CD4-positive, alpha-beta T cell treated with Interferon alpha-2 for 1 hour (primary cell): ENCODE measurements around the gene GAGE13.
"Not testable (repeated sequence)": the region's sequence is repeated elsewhere in the genome, so short reads cannot be mapped to it uniquely, and the experiment has no call there.

Source experiments
- DNase-seq, 2 donors: peaks; one replicate each; pipeline ENCODE4 v3.0.0-alpha.2; 2020 to 2022

The GAGE13 gene

DNA sequence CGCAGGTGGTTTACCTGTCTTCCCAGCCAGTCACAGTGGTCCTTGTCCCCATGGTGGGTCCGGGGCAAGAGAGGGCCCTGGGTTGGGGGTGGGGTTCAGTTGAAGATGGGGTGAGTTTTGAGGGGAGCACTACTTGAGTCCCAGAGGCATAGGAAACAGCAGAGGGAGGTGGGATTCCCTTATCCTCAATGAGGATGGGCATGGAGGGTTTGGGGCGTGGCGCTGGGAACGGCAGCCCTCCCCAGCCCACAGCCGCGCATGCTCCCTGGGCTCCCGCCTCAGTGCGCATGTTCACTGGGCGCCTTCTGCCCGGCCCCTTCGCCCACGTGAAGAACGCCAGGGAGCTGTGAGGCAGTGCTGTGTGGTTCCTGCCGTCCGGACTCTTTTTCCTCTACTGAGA is at the start of gene GAGE13:
TSS of gene GAGE13 (plus strand) at position 301 of the 400 bp plus-strand sequence. CDS start 1,156 bp downstream, outside the sequence.
- not testable (repeated sequence) for DNase-seq

GRCh38 chrX:49282647-49283011 is 48.8 kb upstream of the GAGE13 start:
- no peak for DNase-seq

DNA sequence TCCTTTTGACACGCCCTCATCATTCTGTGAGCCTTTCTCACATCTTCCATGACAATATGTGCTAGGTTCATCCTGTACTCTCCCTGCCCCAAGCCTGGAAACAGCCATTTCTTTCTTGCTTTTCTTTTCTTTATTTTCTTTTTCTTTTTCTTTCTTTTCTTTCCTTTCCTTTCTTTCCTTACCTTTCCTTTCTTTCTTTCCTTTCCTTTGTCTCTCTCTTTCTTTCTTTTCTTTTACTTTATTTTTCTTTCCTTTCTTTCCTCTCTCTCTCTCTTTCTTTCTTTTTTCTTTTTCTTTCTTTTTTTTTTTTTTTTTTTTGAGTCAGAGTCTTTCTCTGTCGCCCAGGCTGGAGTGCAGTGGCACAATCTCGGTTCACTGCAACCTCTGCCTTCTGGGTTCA is 47.2 kb upstream of the GAGE13 start:
- DNase-seq: no peak

DNA sequence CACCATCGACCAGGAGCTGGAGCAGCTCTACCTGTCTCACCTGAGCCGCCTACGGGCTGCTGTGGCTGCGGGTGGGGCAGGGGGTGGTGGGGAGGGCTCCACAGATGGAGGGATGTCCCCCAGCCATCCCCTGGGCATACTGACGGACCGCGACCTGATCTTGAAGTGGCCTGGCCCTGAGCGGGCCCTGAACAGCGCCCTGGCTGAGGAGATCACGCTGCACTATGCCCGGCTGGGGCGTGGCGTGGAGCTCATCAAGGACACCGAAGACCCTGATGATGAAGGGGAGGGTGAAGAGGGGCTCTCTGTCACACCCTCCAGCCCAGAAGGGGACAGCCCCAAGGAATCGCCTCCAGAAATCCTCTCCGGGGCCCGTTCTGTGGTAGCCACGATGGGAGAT is 45.2 kb upstream of the GAGE13 start:
- DNase-seq: no peak

DNA sequence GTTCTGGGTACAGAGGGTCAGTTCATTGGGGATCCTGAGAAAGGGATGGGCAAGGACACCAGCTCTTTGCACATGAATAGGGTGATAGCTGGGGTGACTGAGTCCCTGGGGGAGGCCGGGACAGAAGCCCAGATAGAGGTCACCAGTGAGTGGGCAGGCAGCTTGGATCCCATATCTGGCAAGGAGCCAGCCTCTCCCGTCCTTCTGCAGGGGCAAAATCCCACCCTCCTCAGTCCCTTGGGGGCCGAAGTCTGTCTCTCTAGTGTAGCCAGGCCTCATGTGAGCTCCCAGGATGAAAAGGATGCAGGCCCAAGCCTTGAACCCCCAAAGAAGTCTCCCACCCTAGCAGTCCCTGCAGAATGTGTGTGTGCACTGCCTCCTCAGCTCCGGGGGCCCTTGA is 44.8 kb upstream of the GAGE13 start:
- DNase-seq: no peak

GRCh38 chrX:49287665-49288064 is 43.7 kb upstream of the GAGE13 start:
- no peak for DNase-seq

DNA sequence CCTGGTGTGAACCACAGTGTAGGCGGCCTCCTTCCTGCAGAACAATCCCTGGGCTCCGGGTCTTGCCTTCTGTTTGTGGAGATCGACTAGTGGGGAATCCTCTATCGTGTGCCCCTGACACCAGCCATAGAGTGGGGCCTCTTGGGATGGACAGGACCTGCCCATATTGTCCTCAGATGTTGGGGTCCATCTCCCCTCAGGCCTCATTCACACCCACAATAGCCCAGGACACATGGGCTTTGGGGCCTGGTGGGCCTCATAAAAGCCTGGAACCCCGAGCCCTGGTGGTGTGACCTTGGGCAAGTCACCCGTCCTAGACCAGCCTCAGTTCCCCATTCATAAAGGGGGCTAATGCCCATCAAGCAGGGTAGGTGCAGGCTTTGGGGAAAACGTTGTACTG is 41.2 kb upstream of the GAGE13 start:
- DNase-seq: no peak

- peak; percentile 60 to 70 for DNase-seq
Observed at GRCh38 chrX:49291615-49292337, 39.6 kb upstream of the GAGE13 start.

DNA sequence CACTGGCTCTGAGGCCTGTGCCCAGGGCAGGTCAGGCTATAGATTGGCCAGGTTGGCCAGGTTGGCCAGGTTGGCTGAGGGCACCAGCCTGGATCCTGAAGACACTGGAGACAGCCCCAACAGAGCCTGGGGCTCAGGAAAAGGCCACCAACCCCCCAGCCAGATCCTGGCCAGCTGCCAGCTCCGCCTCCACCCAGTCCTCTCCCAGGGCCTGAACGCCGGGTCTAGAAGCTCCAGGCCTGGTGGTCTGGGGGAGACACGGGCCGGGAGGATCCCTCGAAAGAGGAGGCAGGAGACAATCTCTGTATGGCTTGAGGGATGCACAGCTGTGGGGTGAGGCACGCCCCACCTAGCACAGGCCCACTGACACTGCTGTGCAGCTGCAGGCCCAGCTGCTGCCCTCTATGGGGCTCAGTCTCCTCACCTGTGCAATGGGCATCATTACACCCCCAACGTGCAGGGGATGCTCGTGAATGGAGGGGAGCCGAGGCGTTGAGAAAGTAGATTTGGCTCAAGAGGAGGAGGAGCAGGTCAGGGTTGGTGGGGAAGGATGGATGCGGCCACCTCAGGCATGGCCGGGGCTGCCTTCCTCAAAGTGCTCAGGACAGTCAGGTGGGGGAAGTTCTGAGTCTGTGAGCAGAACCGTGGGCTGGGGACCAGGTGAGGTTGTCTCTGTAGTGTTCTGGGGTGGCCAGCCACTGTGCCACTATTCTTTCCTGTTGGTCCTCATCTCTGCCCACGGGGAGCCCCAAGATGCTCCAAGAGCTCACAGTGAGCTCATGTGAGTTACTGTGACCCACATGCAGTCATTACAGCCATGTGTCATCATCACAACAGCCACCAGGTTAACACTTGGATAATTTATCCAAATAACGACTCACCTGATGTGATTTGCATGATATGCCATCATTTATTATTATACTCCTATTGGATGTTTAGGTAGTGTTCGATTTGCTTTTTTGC is 38.7 kb upstream of the GAGE13 start:
- DNase-seq: no peak

GRCh38 chrX:49299293-49299692 is 32.1 kb upstream of the GAGE13 start:
- not testable (repeated sequence) for DNase-seq

DNA sequence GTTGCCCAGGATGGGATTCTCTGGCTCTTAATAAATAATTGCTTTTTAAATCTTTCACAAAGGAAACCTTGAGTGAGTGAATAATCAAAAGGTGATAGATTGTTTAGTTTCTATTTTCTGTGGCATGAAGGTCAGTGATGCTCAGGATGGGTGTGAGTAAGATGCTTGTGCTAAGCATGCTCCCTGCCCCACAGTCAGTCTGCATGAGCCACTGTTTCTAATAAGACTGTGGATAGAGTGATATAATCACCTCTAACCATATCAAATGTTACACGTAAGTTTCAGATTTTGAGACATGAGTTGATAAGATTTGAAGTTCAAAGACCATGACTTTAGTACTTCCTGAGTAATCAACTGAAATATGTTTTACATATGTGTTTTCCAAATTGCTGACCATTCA is 30.7 kb upstream of the GAGE13 start:
- DNase-seq: no peak

GRCh38 chrX:49303346-49303745 is 28.0 kb upstream of the GAGE13 start, which contains the start of gene GAGE10:
Gene GAGE10 (plus strand): TSS chrX:49303646. CDS start chrX:49304860, 1,214 bp downstream.
- no peak for DNase-seq

GRCh38 chrX:49307775-49308174 is 23.6 kb upstream of the GAGE13 start:
- not testable (repeated sequence) for DNase-seq

DNA sequence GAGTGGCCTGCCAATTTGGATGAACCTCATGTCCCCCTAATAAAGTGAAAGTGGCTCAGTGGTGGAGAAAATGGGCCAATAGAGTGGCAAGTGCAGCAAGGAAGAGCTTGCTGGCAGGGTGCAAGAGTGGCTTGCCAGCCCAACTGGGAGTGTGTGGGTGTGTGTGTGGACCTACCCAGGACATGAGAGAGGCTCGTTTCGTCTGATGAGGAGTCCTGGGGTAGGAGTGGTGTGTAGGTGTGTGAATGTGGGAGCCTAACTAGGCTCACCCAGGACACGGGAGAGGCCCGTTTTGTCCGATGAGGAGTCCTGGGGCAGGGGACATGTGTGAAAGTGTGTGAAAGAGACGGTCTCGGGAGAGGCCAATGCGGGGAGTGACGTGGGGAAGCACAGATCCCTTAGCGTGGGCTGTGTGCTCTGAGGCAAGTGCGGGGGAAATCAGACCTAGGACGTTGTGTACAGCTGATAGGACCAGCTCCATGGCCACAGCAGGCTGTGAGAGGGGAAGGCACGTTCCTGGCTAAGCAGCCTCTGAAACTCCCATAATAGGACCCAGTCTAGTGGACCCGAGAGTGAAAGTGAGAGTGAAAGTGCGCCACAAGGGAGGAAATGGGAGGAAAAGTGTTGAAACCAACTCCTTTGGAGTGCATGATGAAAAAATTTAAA is 22.6 kb upstream of the GAGE13 start:
- DNase-seq: peak; percentile 4 to 48

- DNase-seq: peak in 1 of 2 donors; percentile 32
Observed at GRCh38 chrX:49309401-49309981, 21.9 kb upstream of the GAGE13 start.

GRCh38 chrX:49310371-49310770 is 21.0 kb upstream of the GAGE13 start:
- no peak for DNase-seq

GRCh38 chrX:49312176-49312575 is 19.2 kb upstream of the GAGE13 start:
- no peak for DNase-seq

GRCh38 chrX:49316085-49316484 is 15.3 kb upstream of the GAGE13 start:
- no peak for DNase-seq

GRCh38 chrX:49321737-49322136 is 9.6 kb upstream of the GAGE13 start, which contains the start of gene GAGE12J:
Gene GAGE12J (plus strand): TSS chrX:49322037. CDS start chrX:49323194, 1,157 bp downstream.
- DNase-seq: not testable (repeated sequence)

DNA sequence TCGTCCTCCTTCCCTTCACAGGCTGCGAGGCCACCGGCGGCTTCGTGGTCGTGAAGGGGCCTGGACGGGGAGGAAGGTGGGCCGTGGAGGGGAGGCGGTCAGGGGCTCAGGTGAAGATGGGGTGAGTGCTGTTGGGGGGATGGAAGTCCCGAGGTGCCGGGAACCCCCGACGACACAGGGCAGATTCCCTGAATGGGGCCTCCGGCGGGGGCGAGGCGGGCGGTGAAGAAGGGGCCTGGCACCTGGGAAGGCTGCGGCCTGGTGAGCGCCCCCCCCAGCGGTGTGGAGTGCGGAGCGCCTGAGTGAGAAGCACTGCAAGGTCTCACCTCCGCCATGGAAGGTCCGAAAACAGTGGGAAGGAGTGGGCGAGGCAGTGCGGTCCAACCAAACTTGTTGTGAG is 9.1 kb upstream of the GAGE13 start:
- not testable (repeated sequence) for DNase-seq

DNA sequence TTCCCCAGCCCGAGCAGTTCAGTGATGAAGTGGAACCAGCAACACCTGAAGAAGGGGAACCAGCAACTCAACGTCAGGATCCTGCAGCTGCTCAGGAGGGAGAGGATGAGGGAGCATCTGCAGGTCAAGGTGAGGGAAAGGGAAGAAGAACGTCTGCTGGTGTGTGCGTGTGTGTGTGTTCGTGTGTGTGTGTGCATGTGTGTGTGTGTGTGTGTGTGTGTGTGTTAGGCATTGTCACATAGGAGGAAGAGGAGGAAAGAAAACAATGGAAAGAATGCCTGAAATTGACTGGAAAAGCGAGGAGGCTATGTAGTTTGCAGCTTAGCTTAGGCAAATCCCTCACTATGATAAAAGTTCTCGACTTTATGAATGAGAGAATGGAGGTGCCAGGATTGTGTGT is 7.6 kb upstream of the GAGE13 start:
- DNase-seq: not testable (repeated sequence)

GRCh38 chrX:49330421-49330820 is 961 bp upstream of the GAGE13 start:
- not testable (repeated sequence) for DNase-seq

GRCh38 chrX:49331841-49332240 is 459 bp downstream of the GAGE13 start:
- DNase-seq: peak in 1 of 2 donors; percentile 6
